ENCODE data around the gene C6orf47.

GRCh38 chr6:31663961-31664789 lies 3.6 kb upstream of the C6orf47 start:
- TF ChIP-seq, protein P1, sequence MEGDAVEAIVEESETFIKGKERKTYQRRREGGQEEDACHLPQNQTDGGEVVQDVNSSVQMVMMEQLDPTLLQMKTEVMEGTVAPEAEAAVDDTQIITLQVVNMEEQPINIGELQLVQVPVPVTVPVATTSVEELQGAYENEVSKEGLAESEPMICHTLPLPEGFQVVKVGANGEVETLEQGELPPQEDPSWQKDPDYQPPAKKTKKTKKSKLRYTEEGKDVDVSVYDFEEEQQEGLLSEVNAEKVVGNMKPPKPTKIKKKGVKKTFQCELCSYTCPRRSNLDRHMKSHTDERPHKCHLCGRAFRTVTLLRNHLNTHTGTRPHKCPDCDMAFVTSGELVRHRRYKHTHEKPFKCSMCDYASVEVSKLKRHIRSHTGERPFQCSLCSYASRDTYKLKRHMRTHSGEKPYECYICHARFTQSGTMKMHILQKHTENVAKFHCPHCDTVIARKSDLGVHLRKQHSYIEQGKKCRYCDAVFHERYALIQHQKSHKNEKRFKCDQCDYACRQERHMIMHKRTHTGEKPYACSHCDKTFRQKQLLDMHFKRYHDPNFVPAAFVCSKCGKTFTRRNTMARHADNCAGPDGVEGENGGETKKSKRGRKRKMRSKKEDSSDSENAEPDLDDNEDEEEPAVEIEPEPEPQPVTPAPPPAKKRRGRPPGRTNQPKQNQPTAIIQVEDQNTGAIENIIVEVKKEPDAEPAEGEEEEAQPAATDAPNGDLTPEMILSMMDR (conservative IDR thresholded peaks at IDR 0.05 in 1 of 2, IDR thresholded peaks at IDR 0.05 in 1 of 2; ENCODE audit: extremely low read depth in 1 of 2, insufficient read depth in 1 of 2, low read depth in 1 of 2, low read length in 2 of 2) = no peak
- no peak for TF ChIP-seq EZH2 (IDR thresholded peaks at IDR 0.05; ENCODE audit: borderline replicate concordance, low read length)
